DMS114 treated with DMSO at 0.1 percent for 48 hours (cell line): ENCODE data around the gene SLC2A3.
A peak's percentile ranks its signal among the peaks of the same experiment; 100 is the strongest.
"Not testable (repeated sequence)": the region's sequence is repeated elsewhere in the genome, so short reads cannot be mapped to it uniquely, and the experiment has no call there.

Source experiments
- DNase-seq: peaks from one replicate; lab custom pipeline; 2025; ENCODE audit not compliant: unreplicated experiment; lab: John Stamatoyannopoulos, UW

Gene SLC2A3

GRCh38 chr12:7935590-7936581 lies at the start of gene SLC2A3:
Gene SLC2A3 (minus strand): TSS chr12:7936187. CDS start chr12:7936034, 153 bp downstream.
- peak; percentile 75 for DNase-seq

GRCh38 chr12:7984900-7985299 lies 48.9 kb upstream of the SLC2A3 start:
- DNase-seq = no peak

DNA sequence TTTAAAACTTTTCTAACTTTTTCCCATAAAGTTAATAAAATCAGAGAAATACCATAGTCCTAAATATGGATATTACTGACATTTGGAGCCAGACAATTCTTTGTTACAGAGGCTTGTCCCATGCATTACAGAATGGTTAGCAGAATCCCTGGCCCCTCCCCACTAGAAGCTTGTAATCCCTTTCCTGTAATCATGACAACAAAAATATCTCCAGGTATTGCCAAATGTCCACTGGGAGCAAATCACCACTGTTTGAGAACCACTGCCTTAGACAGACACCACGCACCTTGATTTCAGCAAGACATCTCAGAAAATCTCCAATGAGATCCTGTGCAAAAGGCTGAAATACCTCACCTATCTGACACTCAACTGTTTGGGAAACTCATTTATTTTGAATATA lies 47.5 kb upstream of the SLC2A3 start:
- DNase-seq = not testable (repeated sequence)

GRCh38 chr12:7983019-7983418 lies 47.0 kb upstream of the SLC2A3 start:
- DNase-seq = not testable (repeated sequence)

DNA sequence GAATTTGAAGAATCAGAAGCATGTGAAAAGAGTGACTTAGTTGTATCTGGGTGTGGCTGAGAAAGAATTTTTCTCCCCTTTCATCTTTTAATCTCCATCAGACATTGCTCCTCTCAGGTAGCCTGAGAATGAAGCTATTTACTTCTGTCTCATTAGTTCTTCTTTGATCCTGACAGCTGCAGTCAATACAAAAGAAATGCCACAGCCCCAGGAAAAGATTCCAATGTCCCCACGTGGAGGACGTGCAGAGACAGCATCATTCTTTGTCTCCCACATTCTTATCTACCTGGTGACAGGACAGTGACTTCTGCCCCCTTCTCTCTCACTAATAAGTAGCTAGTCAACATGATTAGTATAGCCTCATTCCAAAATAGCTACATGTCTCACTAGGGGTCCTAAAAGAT lies 46.3 kb upstream of the SLC2A3 start:
- not testable (repeated sequence) for DNase-seq

DNA sequence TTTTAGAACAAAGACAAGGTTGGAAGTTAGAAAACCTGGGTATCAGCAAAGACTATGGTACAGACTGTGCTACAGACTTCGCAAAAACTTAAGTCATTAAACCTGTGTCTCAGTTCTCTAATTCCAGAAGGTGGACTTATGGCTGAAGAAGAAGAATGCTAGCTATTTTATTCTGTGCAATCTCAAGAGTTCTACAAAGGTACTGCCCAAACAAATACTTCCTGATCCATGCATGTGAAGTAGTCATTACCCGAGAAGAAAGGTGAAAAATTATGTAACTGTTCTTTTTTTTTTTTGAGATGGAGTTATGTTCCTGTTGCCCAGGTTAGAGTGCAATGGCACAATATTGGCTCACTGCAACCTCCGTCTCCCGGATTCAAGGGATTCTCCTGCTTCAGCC lies 45.5 kb upstream of the SLC2A3 start:
- DNase-seq = no peak

DNA sequence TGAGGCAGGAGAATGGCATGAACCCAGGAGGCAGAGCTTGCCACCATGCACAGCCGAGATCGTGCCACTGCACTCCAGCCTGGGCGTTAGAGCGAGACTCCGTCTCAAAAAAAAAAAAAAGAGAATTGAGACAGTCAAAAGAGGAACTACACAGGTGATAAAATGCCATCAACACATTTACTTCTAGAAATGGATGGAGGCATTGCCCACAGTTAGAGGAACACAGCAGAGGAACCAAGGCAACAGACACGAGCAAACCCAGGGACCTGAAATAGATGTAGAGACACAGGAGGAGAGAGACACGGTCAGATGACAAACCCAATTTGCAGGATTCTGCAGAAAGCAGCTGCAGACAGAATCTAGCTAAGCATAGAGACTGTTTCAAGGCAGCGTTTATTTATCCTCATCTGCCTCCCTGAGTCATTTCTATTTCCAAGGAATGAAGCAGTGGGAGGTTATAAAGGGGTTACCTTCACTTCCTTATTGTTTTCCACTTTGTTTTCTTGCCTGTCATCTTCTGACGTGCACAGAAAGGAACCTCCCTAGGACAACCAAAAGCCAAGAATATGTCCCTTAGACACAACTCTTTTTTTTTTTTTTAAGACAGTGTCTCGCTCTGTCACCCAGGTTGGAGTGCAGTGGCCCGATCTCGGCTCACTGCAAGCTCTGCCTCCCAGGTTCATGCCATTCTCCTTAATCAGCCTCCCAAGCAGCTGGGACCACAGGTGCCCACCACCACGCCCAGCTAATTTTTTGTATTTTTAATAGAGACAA lies 41.6 kb upstream of the SLC2A3 start:
- DNase-seq = not testable (repeated sequence)

DNA sequence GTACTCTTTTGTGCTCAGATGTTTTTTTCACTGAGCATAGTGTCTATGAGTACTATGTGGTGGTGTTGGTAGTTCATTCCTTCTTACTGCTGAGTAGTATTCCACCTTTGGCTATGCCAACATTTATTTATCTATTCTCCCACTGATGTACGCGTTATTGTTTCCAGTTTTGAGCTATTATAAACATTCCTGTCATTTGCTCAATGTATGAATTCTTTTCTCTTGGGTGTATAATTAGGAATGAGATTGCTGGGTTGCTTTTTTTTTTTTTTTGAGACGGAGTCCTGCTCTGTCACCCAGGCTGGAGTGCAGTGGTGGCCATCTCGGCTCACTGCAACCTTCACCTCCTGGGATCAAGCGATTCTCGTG lies 37.5 kb upstream of the SLC2A3 start:
- DNase-seq = no peak

GRCh38 chr12:7972734-7973456 lies 36.9 kb upstream of the SLC2A3 start:
- no peak for DNase-seq

DNA sequence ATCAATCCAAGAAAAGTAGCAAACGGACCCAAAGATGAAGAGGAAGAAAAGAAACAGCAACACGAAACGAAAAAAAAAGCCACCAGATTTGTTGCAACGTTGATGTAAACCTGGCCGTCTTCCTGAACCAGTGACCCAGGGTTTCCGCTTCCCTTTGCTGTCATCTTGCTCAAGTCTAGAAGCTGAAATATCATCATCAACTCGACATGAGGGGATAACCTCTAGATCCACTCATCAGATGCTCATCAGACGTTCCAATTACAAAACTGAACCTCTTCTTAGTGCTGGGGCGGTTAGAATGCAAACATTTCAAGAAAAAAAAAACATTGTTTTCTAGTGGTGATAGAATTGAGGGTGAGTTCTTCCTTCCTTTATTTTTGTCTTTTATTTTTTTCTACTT lies 36.3 kb upstream of the SLC2A3 start:
- DNase-seq = not testable (repeated sequence)

DNA sequence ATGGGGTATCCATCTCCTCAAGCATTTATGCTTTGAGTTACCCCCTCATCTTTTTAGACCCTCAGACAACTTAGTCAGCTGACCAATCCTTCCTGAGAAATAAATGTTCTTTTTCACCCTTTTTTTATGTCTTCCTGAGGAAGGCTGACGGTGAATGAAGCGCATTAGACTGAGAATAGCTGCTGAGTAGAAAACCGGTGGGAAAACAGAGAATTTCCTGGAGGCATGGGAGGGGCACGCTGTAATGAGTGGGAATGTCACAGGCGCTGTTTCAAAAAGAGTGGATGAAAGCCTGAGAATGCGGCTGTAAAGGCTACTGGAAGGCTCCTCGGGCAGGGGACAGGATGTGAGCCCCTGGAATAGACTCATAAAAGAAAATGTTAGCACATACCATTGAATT lies 35.8 kb upstream of the SLC2A3 start:
- not testable (repeated sequence) for DNase-seq

DNA sequence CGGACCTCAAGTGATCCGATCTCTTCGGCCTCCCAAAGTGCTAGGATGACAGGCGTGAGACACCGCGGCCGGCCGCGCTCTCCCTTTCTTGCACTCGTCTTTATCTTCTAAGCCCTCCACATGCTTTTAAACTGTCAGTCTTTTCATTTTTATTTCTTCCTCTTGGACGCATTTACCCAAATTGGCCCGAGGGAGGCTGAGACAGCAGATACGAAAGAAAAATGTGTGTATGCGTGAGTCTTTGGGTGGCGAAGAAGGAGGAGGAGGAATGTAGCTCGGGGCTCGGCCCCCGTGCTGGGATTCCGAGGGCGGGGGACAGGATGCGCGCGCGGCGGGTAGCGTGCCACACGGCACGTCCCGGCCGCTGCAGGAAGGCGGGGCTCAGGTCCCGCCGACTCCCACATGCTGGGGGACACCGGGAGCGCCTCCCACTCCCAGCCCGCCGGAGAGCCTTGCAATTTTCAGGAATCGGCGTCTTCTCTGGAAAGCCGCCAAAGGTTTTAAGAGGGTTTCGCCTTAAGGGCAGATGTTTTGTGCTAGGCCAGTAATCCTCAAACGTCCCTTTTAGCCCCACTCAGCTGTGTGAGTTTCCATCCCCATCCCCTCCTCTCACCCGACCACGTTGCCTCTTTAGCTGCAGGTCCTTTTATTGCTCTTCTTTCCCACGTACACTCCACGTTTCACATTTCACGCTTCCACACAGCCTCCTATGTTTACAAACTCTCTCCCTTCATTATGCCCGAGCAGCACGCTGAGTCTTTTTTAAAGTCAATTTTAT lies 34.7 kb upstream of the SLC2A3 start:
- DNase-seq = peak; percentile 67

DNA sequence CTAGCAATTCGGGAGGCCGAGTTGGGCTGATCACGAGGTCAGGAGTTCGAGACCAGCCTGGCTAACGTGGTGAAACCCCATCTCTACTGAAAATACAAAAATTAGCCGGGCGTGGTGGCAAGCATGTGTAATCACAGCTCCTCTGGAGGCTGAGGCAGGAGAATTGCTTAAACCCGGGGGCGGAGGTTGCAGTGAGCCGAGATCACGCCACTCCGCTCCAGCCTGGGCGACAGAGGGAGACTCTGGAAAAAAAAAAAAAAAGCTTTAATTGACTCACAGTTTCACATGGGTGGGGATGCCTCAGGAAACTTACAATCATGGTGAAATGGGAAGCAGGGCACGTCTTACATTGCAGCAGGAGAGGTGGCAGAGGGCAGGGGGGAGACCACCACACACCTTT lies 30.6 kb upstream of the SLC2A3 start:
- no peak for DNase-seq

DNA sequence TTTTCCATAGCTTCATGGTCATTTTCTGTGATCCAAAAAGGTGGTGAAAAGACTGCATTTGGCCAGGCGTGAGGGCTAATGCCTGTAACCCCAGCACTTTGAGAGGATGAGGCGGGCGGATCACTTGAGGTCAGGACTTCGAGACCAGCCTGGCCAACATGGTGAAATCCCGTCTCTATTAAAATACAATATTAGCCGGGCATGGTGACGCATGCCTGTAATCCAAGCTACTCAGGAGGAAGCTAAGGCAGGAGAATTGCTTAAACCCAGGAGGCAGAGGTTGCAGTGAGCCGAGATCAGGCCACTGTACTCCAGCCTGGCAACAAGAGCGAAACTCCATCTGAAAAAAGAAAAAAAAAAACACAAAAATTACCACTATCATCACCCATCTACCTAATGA lies 28.7 kb upstream of the SLC2A3 start:
- DNase-seq = not testable (repeated sequence)

- DNase-seq = no peak
Observed at GRCh38 chr12:7961395-7962178, 25.6 kb upstream of the SLC2A3 start.

GRCh38 chr12:7959701-7960121 lies 23.7 kb upstream of the SLC2A3 start:
- DNase-seq = no peak

DNA sequence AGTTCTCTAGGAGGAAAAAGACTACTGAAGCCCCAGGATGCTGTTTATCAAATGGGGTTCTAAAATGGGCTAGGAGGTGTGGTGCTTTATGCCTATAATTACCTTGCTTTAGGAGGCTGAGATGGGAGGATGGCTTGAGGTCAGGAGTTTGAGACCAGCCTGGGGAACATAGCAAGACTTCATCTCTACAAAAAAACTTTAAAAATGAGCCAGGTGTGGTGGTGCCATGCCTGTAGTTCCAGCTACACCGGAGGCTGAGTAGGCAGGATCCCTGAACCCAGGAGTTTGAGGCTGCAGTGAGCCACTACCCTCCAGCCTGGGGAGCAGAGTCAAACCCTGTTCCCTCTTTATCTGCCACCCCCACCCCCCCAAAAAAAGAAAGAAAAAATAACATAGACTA lies 23.3 kb upstream of the SLC2A3 start:
- DNase-seq = no peak

DNA sequence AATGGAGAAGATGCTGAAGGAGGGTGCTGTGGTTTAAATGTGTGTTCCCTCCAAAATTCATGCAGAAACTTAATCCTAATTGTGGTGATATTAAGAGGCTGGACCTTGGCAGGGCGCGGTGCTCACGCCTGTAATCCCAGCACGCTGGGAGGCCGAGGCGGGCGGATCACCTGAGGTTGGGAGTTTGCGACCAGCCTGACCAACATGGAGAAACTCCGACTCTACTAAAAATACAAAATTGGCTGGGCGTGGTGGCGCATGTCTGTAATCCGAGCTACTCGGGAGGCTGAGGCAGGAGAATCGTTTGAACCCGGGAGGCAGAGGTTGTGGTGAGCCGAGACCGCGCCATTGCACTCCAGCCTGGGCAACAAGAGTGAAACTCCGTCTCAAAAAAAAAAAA lies 18.9 kb upstream of the SLC2A3 start:
- not testable (repeated sequence) for DNase-seq

DNA sequence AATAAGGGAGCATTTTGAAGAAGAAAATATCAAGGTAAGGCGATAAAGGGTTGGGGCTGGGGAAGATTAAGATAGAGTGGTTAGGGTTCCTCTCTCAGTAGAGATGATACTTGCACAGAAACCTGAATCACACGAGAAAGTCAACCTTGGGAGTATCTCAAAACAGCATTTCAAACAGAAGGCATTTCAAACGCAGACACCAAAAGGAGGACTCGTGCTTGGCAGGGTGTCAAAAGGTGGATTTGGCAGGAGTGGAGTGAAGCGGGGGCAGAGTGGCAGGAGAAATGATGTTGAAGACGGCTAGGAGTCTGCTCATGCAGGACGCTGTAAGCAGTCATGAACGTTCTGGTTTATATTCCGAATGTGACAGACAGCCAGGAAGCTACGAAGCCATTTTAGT lies 18.4 kb upstream of the SLC2A3 start:
- not testable (repeated sequence) for DNase-seq

DNA sequence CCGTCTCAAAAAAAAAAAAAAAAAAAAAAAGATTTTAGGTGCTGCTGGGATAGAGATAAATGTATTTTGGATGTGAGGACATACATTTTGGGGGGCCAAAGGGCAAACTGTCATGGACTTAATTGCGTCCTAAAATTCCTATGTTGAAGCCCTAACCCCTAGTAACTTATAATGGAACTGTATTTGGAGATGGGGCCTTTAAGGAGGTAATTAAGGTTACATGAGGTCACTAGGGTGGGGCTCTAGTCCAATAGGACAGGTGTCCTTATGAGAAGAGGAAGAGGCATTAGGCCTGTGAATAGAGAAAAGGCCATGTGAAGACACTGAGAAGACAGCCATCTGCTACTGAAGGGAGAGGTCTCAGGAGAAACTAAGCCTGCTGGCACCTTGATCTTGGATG lies 17.9 kb upstream of the SLC2A3 start:
- DNase-seq = not testable (repeated sequence)
